KBM-7 (cell line): ENCODE results near the gene C1orf35.

Source experiments
- DNase-seq: peaks from one replicate; pipeline ENCODE4 v3.0.0-alpha.2; 2015
- in situ Hi-C: fragments of 300-500 bp; cut with MboI; formaldehyde crosslinking; loops from 2 replicates; pipeline ENCODE4 v1.14.3; 2020; ENCODE audit warnings: low sequenced_read_pairs, low pct_unique_long_range_greater_than_20kb, mixed read lengths

C1orf35 gene

DNA sequence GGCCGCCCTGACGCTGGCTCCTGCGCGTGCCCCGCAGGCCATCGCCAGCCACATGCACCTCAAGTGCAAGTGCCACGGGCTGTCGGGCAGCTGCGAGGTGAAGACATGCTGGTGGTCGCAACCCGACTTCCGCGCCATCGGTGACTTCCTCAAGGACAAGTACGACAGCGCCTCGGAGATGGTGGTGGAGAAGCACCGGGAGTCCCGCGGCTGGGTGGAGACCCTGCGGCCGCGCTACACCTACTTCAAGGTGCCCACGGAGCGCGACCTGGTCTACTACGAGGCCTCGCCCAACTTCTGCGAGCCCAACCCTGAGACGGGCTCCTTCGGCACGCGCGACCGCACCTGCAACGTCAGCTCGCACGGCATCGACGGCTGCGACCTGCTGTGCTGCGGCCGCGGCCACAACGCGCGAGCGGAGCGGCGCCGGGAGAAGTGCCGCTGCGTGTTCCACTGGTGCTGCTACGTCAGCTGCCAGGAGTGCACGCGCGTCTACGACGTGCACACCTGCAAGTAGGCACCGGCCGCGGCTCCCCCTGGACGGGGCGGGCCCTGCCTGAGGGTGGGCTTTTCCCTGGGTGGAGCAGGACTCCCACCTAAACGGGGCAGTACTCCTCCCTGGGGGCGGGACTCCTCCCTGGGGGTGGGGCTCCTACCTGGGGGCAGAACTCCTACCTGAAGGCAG is 44.0 kb downstream of the C1orf35 start:
- DNase-seq: no peak
- in situ Hi-C loops: no loop called here

DNA sequence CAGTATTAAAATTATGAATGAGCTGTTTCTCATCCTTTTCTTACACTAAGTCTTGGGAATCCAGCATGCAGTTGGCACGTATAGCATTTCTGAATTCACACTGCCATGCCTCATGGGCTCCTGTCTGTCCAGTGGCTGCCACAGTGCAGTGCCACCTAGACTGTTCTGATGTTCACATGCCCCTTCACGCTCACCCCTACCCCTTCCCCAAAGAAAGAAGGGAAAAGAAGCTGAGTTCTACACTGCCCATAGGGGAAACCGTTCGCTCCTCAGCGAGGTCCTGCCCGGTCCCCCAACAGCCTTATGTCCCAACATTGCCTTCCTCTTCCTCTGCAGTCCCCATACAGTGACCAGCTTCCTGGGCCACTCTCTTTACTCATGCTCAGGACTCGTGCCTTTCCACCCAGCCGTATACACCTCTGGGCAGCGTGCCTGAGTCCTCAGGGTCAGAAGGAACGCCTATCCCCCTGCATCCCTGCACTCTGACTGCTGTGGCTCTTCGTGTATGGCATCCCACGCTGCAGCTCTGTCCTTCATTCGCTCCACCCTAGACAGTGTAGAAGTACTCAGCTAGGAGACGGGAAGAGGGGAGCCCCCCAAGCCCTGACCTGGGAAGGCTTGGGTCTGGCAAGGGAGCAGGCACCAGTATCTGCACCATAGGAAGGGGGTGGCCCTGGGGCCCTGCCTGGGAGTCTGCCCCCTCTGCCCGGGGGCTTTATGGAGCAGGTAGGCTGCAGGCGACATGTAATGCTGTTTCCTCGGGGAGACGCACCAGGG is 44.8 kb downstream of the C1orf35 start:
- in situ Hi-C loops: no loop called here
- DNase-seq: no peak
